Superior temporal gyrus (tissue), 1 donor: Measurements from ENCODE around the gene MTLN.
"Not testable (repeated sequence)": the region's sequence is repeated elsewhere in the genome, so short reads cannot be mapped to it uniquely, and the experiment has no call there.

Experiments
- DNase-seq: peaks from one replicate; pipeline ENCODE4 v3.0.0-alpha.2; 2016; ENCODE audit errors: extremely low spot score

The MTLN gene

GRCh38 chr2:110211938-110212858 is at the start of gene MTLN:
TSS of gene MTLN (minus strand) at chr2:110212547. CDS start at chr2:110212525, 22 bp downstream.
- peak; percentile 84 for DNase-seq

- not testable (repeated sequence) for DNase-seq
Observed at GRCh38 chr2:110261910-110262309, 49.6 kb upstream of the MTLN start.

- DNase-seq: not testable (repeated sequence)
Observed at GRCh38 chr2:110248081-110248795, 35.9 kb upstream of the MTLN start.

- DNase-seq: not testable (repeated sequence)
Observed at GRCh38 chr2:110245488-110246435, 33.4 kb upstream of the MTLN start.

GRCh38 chr2:110243283-110243682 is 30.9 kb upstream of the MTLN start:
- not testable (repeated sequence) for DNase-seq

- not testable (repeated sequence) for DNase-seq
Observed at GRCh38 chr2:110234514-110234913, 22.2 kb upstream of the MTLN start.

- DNase-seq: not testable (repeated sequence)
Observed at GRCh38 chr2:110229886-110230285, 17.5 kb upstream of the MTLN start.

- DNase-seq: not testable (repeated sequence)
Observed at GRCh38 chr2:110222626-110223025, 10.3 kb upstream of the MTLN start.

- no peak for DNase-seq
Observed at GRCh38 chr2:110221938-110222337, 9.6 kb upstream of the MTLN start.

GRCh38 chr2:110220190-110220564 is 7.8 kb upstream of the MTLN start:
- DNase-seq: no peak

- DNase-seq: no peak
Observed at GRCh38 chr2:110219496-110220189, 7.3 kb upstream of the MTLN start.

GRCh38 chr2:110218889-110219288 is 6.5 kb upstream of the MTLN start:
- DNase-seq: not testable (repeated sequence)

GRCh38 chr2:110216803-110217202 is 4.5 kb upstream of the MTLN start:
- no peak for DNase-seq

GRCh38 chr2:110216199-110216598 is 3.9 kb upstream of the MTLN start:
- DNase-seq: no peak

GRCh38 chr2:110215566-110216158 is 3.3 kb upstream of the MTLN start:
- no peak for DNase-seq

- no peak for DNase-seq
Observed at GRCh38 chr2:110215091-110215490, 2.7 kb upstream of the MTLN start.

- not testable (repeated sequence) for DNase-seq
Observed at GRCh38 chr2:110213522-110213921, 1.2 kb upstream of the MTLN start.

- DNase-seq: peak; percentile 23
Observed at GRCh38 chr2:110205660-110206455, 6.5 kb downstream of the MTLN start.
